Measurements from ENCODE around the gene MRPL3.

MRPL3 gene

GRCh38 chr3:131502530-131503319 lies at the start of gene MRPL3:
MRPL3 (minus strand) TSS chr3:131502971; CDS start chr3:131502821, 150 bp downstream.
- peak; percentile 97 for DNase-seq

DNA sequence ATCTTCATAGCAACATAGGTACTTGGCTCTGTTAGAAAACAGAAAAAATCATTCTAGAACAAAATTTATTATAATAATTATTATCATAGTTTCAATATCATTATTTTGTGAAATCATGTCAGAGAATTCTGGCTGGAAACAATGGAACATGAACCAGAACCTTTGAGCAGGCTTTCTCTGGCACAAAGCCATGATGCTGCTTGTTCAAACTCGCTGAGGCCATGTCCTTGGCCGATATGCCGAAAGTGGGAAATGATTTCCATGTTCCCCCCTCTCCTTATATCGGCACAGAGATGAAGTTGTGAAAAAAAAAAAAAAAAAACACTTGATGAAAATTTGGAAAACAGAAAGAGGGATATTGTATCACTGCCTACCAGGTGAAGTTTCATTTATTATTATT lies 49.0 kb upstream of the MRPL3 start:
- DNase-seq: no peak

DNA sequence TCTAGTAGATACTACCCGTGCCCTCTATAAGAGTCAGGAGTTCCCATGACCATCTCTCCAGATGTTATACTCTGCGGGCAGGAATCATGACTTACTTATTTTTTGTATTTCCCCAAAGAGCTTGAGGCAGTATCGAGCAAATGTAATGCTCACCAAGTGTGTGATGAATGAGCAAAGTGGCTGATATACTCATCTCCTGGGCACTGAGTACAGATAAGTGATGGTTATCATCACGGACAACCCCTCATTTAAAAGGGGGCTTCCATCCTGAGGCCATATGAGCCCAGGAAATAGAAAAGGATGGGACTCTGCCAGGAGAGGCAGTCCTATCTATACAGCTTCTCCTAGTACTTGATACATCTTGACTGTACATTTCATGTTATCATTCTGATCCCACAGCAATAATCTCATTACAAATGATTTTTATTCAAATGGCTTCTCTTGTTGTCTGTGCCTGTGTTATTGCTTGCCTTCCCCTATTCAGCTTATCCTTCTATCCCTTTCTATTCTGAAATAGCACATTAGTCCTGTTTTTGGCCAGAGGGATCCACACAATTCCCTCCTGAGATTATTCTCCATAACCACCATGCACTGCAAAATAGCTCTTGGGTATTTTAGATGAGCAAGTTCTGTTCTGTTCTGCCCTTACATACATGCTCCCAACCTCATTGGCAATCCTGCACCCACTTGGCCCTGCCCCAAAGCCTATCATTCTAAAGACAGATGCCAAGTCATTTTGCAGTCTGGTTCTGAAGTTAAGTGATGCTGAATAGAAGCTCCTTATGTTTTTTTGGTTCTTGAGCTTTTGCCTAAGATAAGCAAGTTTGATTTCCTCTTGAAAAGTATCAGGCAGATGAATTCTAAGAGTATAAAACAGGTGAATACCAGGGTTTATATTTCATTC lies 48.0 kb upstream of the MRPL3 start:
- no peak for DNase-seq

DNA sequence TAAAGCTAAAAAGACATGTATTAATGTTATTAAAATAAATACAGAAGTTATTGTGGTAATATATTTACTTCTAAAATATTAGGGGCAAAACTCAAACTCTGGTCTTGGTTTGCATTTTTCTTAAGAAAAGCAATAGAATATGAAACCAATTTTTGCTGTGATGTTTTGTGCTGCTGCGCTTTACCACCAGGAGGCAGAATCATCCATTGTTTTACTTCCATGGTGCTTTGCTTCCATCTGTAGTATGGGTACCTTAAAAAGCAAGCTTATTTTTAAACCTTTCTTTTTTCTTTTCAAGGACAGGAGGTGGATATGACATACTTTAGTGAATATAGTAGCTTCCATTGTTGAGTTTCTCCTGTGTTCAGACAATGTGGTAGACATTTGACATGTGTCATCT lies 46.6 kb upstream of the MRPL3 start:
- DNase-seq: peak; percentile 46

DNA sequence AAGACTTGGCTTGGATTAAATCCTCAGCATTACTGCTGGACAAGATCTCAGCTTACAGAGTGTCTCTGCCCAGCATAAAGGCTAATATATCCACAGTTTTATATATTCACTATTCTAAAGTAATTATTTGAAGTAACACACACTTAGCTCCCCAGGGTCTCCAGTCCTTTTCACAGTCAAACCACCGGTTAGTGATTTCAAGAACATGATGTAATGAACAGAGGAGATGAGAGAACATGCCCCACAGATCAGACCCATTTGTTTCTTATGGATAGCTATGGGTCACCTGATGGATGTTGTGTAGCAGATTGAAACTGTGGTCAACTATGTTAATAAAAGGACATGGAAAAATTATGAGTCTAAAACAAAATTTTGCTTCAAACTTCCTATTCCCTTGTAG lies 44.8 kb upstream of the MRPL3 start:
- DNase-seq: no peak

DNA sequence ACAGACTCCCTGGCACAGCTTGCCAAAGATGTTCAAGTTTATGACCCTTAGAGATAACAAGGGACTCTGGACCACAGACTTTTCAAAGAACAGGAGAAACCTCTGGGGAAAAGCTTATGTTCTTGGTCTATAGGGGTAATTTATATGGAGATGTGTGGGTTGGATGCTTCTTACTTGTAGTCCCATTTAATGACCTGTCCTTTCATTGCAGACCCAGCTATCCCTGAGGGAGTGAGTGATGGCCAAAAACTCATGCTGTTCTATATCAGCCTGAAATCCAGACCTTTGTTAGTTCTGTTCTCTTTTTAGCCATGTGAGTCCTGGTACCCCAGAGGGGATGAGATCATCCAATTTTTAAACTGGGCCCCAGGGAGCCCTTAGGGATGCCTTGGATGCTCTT lies 43.7 kb upstream of the MRPL3 start:
- DNase-seq: no peak

GRCh38 chr3:131544557-131544956 lies 41.8 kb upstream of the MRPL3 start:
- no peak for DNase-seq

GRCh38 chr3:131543714-131544113 lies 40.9 kb upstream of the MRPL3 start:
- no peak for DNase-seq

DNA sequence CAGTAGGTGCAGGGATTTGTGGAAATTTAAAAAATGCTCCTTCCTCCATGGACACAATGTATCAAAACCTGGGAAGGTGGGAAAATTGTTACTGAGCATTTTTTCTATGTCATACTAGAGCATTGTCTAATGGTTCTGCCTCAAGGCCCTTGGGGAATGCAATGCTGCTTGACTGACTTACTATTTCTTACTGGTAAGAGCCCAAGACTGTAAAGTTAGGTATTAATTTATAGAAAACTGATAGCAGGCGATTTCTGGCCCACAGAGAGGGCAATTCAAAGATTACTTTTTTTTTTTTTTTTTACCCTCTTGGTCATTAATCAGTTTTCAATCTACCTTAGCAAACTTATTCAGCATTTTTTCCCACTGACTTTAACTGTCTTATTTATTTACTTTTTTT lies 38.5 kb upstream of the MRPL3 start:
- DNase-seq: no peak

DNA sequence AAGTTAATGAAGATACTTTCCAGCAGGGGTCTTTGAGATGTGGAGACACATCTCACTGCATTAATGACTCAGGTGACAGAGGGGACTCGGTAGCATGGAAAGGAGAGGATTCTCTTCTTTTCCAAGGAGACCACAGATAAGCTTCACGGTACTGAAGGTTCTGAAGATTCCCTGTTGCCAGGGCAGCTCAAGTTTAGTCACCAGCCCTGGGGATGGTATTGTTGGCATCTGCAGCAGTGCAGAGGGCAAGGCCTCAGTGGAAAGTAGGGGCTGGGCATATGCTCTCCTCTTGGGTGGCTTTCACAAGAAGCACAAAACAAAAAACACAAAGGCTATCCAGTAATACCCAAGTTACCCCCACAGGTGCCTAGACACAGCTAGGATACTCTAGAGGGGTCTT lies 38.0 kb upstream of the MRPL3 start:
- DNase-seq: no peak

- no peak for DNase-seq
These were observed 37.4 kb upstream of the MRPL3 start for GRCh38 chr3:131540143-131540542.

GRCh38 chr3:131538968-131539367 lies 36.2 kb upstream of the MRPL3 start:
- DNase-seq: no peak

DNA sequence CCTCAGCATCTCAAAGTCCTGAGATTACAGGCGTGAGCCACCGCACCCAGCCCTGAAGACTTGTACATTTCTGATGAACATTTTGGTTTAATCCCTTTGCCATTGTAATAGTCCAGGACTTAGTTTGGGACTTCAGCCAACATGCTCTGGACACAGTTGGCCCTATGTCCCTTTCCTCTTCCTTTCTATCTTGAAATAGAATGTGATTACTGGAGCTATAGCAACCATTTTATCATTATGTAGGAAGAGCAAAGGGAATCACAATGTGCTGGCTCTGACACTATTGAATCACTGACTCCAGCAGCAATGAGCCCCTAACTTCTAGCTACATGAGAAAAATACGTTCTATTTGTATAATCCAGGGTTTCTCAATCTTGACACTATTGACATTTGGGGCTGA lies 34.8 kb upstream of the MRPL3 start:
- no peak for DNase-seq

GRCh38 chr3:131535596-131535995 lies 32.8 kb upstream of the MRPL3 start:
- no peak for DNase-seq

- no peak for DNase-seq
These were observed 32.4 kb upstream of the MRPL3 start for GRCh38 chr3:131535131-131535530.

- DNase-seq: no peak
These were observed 29.9 kb upstream of the MRPL3 start for GRCh38 chr3:131532645-131533044.

DNA sequence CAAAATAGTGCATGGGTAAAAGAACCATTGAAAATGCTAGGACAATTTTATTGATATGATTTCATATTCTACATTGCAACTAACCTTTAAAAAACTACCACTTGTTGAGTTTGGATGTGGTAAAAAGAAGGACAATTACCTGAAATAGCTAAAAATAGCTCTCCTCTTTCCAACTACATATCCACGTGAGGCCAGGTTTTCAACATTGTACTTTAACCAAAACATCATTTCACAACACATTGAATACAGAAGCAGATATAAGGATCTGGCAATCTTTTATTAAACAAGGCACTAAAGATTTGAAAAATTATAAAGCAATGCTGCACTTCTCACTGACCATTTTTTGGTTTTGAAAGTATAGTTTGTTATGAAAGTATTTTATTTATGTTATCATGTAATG lies 28.1 kb upstream of the MRPL3 start:
- DNase-seq: no peak

GRCh38 chr3:131530388-131530787 lies 27.6 kb upstream of the MRPL3 start:
- DNase-seq: no peak

DNA sequence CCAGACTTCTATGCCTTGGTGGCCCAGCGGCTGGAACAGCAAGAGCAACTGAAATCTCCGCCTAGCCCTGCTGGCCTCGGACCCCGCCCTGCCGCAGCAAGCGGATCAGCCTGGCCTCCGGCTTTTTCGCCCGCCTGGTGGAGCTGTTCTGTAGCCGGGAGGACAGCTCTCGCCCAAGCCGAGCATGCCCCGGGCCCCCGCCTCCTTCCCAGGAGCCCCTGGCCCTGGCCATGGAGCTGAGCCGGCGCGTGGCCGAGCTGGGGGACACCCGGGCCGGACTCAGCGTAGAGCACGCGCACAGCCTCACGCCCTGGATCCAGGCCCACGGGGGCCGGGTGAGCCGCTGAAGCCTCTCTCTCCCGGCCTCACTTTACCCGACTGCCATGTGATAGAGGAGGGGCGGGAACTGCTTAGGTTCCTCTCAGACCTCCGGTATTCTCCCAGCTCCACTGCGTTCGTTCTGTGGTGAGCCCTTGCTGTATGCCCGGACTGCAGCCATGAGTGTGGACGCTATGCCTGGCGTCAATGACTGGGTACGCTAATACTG lies 24.1 kb upstream of the MRPL3 start:
- DNase-seq: peak; percentile 64

GRCh38 chr3:131518680-131519079 lies 15.9 kb upstream of the MRPL3 start:
- no peak for DNase-seq

- no peak for DNase-seq
These were observed 2.6 kb upstream of the MRPL3 start for GRCh38 chr3:131505421-131505820.

DNA sequence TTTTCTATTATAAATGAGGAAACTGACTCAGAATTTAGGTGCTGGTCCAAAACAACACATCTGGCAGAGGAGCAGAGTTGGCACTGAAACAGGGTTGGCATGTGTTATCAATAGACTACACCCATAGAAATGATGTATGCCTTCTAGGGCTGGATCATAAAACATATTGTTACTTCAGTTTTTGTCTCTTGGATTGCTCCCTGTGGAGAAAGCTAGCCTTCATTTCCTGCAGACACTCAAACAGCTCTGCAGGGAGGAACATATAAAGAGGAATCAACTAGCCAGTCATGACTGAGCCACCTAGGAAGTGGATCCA lies 507 bp upstream of the MRPL3 start:
- DNase-seq: peak; percentile 52

GRCh38 chr3:131501949-131502348 lies 822 bp downstream of the MRPL3 start:
- peak; percentile 37 for DNase-seq

DNA sequence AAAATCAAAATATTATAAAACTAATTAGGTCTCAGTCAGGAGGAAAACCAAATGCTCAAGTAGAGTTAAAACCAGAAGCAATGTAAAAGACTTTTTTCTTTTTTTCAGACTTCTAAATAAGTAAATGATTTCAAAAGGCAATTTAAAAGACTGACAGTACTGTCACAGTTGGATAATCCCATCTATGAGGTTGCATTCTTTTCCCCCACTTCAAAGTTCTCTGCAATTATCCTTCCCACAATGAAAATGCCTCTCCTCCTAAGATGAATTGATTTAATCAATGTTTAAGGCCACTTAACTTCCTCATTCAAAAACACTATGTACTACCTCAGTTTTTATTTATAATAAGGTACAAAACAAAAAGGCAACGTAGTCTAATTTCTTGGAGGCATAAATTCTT lies 8.1 kb downstream of the MRPL3 start:
- no peak for DNase-seq
